ENCODE data around the gene SLC30A10.

The SLC30A10 gene

DNA sequence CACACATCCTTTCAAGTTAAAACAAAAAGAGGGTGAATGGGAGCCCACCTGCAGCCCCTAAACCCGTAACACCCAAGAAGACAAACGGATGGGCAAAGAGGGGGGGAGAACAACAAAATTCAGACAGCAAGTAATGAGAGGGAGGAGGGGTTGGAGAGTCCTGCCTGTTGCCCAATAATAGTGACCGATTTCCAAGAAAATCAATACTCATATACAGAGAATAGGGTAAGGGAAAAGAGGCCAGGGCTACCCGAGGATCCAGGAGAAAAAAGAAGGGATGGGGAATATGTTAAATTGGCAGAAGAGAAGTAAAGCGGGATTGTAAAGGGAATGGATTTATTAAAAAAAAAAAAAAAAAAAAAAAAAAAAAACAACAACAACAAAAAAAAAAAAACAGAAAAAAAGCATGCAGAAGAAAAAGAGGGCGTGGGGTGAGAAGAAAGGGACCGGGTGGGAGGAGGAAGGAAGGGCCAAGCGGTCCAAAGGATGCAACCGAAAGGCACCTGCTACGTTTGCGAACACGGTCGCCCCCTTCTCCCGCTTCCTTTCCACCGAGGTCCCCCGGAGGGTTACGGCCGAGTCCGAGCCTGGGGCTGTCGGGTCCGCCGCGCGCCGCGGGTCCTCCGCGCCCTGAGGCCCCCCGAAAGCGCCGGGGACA, 930 bp downstream of the SLC30A10 start:
- H3K4me3 ChIP-seq (replicated peaks; ENCODE audit: low read depth, low read length), result peak overlapping the region; percentile 35
- no peak for DNase-seq (ENCODE audit: extremely low read depth, low read depth)
- TF ChIP-seq, protein P1, sequence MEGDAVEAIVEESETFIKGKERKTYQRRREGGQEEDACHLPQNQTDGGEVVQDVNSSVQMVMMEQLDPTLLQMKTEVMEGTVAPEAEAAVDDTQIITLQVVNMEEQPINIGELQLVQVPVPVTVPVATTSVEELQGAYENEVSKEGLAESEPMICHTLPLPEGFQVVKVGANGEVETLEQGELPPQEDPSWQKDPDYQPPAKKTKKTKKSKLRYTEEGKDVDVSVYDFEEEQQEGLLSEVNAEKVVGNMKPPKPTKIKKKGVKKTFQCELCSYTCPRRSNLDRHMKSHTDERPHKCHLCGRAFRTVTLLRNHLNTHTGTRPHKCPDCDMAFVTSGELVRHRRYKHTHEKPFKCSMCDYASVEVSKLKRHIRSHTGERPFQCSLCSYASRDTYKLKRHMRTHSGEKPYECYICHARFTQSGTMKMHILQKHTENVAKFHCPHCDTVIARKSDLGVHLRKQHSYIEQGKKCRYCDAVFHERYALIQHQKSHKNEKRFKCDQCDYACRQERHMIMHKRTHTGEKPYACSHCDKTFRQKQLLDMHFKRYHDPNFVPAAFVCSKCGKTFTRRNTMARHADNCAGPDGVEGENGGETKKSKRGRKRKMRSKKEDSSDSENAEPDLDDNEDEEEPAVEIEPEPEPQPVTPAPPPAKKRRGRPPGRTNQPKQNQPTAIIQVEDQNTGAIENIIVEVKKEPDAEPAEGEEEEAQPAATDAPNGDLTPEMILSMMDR (IDR thresholded peaks at IDR 0.05; ENCODE audit: low read depth, low read length, missing control alignments), result no peak

DNA sequence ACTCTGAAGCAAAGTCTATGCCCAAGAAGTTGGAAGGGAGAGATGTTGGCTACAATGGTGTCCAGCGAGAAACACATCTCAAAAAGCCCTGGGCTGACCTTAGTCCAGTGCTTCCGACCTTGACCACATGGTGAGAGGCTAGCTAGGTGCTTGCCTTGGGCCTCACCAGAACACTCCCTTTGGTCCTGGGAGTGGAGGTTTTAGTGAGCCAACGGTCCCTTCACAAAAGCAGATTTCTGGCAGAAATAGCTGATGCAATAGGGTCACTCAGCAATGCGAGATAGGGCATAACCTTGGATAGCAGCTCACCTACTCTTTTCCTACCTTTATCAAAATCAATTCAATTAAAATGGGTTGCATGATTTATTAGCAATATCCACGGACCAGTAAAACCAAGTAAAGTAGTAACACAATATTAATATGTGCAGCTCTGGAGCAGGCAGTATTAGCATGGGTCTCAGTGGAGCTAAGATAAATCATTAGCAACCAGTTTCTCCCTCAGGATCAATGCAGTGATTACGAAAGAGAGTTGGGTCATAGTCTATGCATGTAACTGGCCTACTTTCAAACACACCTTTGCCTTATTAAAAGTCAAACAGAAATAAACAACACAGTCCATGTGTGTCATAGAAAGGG, 1.9 kb downstream of the SLC30A10 start:
- TF ChIP-seq, protein P1 (IDR thresholded peaks at IDR 0.05; ENCODE audit: low read depth, low read length, missing control alignments), result no peak
- no peak for DNase-seq (ENCODE audit: extremely low read depth, low read depth)
- H3K4me3 ChIP-seq (replicated peaks; ENCODE audit: low read depth, low read length), result no peak overlapping the region

DNA sequence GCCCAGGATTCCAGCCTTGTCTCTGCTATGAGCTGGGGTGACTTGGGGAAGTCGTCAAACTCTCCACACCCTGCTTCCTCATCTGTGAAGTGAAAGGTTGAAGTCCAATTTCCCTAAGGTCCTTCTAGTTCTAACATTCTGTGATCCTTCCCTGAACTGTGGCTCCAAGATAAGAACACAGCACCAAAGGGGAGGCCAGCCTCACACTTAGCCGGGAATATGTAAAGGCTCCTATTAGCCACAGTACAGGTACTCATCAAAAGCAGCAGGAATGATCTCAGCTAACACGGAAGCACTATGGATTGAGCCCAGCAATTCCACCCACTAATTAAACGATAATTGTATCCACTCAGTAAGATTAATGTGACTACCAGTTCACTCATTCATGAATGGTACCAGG, 4.0 kb downstream of the SLC30A10 start:
- TF ChIP-seq, protein P1 (IDR thresholded peaks at IDR 0.05; ENCODE audit: low read depth, low read length, missing control alignments), result no peak
- no peak for DNase-seq (ENCODE audit: extremely low read depth, low read depth)
- H3K4me3 ChIP-seq (replicated peaks; ENCODE audit: low read depth, low read length), result no peak overlapping the region

DNA sequence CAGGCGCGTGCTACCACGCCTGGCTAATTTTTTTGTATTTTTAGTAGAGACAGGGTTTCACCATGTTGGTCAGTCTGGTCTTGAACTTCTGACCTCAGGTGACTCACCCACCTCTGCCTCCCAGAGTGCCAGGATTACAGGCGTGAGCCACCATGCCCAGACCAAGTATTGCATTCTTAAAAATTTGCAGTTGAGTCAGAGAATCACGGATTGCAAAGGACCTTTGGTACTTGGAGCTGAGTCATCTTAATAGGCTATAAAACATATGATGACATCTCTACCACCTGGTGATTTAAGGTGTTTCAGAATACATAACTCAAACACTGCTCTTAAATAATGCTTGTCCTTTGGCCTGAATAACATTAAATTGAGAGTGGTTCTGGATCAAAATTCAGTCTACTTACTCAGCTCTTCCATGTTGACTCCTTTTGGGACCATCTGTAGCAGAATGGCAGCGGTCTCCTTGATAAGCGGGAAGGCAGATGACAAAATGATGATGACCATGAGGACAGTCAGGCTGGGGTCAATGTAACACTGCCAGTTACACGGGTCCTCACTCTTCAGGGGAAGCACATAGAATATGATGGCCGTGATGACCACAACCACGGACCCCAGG, 10.4 kb downstream of the SLC30A10 start:
- TF ChIP-seq, protein P1 (IDR thresholded peaks at IDR 0.05; ENCODE audit: low read depth, low read length, missing control alignments), result no peak
- DNase-seq (ENCODE audit: extremely low read depth, low read depth), result peak; percentile 6

DNA sequence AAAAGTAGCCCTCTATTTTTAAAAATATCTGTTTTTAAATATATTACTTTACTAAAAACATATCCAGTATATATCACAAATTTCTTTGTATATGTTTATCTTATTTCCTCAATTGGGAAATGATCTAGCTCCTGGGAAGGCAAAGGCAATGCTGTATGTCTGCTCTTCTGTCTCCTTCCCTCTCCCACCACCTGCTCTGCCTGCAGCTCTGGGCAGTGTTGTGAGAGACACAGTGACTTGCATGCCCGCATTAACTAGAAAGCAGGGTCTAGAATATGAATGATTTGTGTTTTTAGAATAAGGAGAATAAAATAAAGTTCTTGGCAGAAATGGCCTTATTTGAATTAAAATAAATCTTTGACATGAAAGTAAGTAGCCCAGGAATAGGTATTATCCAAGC, 11.1 kb downstream of the SLC30A10 start:
- no peak overlapping the region for H3K4me3 ChIP-seq (replicated peaks; ENCODE audit: low read depth, low read length)
- TF ChIP-seq, protein P1 (IDR thresholded peaks at IDR 0.05; ENCODE audit: low read depth, low read length, missing control alignments), result no peak
- no peak for DNase-seq (ENCODE audit: extremely low read depth, low read depth)

More for the DNA sequence above, 10.4 kb downstream of the SLC30A10 start:
- H3K4me3 ChIP-seq (replicated peaks; ENCODE audit: low read depth, low read length), result no peak overlapping the region

DNA sequence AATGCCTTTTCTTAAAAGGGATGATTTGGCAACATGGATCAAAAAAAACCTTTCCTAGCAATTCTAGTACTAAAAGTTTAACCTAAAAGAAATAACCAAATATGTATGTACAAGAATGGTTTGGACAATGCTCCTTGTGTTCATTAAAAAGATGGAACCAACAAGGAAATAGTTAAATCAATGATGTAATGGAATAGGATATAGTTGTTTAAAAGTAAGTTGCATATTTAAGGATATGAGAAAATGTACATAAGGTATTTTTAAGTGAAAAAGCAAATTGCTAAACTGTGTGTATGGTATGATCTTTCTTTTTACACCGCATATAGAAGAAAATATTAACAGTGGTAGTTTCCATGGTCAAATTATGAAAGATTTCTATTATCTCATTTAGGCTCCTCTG, 12.1 kb downstream of the SLC30A10 start:
- DNase-seq (ENCODE audit: extremely low read depth, low read depth), result no peak
- TF ChIP-seq, protein P1 (IDR thresholded peaks at IDR 0.05; ENCODE audit: low read depth, low read length, missing control alignments), result no peak
- no peak overlapping the region for H3K4me3 ChIP-seq (replicated peaks; ENCODE audit: low read depth, low read length)
